GM18909 (cell line): ENCODE results near the gene LMF2.
"Not testable (repeated sequence)": the region's sequence is repeated elsewhere in the genome, so short reads cannot be mapped to it uniquely, and the experiment has no call there.

Source experiments
- ATAC-seq: cut with Tn5 transposase; IDR thresholded peaks from one replicate; pipeline ENCODE4 v1.9.1; 2021; ENCODE audit warnings: mild to moderate bottlenecking; ENCODE audit not compliant: unreplicated experiment, poor library complexity

LMF2 gene

DNA sequence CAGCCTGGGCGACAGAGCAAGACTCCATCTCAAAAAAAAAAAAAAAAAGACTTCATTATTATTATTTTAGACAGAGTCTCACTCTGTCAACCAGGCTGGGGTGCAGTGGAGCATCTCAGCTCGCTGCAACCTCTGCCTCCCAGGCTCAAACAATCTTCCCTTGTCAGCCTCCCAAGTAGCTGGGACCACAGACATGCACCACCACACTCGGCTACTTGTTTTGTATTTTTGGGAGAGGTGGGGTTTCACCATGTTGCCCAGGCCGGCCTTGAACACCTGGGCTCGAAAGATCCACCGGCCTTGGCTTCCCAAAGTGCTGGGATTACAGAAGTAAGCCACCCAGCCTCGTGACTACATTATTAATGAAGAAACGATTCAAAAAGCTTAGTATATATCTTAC, 27.6 kb upstream of the LMF2 start:
- ATAC-seq, result no peak

DNA sequence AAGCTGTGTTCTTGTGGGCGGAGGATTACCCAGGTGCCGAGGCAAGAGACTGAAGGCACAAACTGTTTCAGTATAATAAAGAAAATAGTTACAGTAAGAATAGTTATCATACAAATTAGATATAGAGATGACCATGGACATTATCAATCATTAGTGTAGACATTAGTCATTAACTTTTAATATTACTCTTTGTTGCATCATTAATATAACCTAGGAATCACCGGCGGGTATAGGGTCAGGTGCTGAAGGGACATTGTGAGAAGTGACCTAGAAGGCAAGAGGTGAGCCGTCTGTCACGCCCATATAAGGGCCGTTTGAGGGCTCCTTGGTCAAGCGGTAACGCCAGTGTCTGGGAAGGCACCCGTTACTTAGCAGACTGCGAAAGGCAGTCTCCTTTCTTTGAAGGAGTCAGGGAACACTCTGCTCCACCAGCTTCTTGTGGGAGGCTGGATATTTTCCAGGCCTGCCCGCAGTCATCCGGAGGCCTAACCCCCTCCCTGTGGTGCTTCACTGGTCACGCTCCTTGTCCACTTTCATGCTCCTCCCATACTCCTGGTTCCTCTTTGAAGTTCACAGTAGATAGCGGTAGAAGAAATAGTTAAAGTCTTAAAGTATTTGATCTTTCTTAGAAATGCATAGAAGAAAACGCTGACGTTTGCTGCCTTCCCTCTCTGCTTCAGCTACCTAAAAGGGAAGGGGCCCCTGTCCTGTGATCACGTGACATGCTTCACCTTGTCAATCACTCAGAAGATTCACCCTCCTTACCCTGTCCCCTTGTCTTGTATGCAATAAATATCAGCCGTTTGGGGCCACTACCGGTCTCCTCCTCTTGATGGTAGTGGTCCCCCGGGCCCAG, 26.6 kb upstream of the LMF2 start:
- ATAC-seq, result not testable (repeated sequence)

DNA sequence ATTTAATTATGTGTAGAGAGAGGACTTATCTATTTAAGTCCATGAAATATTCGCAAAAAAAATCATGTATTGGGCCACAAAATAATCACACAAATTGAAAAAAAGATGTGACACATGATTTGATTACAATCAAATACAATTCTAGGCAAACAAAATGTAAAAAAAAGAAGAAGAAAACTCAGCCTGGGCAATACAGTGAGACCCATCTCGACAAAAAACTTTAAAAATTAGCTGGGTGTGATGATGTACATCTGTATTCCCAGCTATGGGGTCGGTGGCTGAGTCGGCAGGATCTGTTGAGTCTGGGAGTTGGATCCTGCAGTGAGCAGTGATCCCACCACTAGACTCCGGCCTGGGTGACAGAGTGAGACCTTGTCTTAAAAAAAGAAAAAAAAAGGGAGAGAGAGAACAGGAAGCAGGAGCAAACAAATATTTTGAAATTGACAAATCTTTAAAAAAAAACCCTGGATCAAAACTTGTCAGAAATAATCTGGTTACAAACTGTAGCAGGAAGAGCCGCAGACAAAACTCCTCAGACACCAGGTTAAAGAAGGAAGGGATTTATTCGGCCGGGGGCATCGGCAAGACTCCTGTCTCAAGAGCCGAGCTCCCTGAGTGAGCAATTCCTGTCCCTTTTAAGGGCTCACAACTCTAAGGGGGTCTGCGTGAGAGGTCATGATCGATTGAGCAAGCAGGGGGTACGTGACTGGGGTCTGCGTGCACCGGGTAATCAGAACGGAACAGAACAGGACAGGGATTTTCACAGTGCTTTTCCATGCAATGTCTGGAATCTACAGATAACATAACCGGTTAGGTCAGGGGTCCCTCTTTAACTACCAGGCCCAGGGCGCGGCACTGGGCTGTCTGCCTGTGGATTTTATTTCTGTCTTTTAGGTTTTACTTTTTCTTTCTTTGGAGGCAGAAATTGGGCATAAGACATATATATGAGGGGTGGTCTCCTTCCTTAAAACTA, 25.6 kb upstream of the LMF2 start:
- no peak for ATAC-seq

DNA sequence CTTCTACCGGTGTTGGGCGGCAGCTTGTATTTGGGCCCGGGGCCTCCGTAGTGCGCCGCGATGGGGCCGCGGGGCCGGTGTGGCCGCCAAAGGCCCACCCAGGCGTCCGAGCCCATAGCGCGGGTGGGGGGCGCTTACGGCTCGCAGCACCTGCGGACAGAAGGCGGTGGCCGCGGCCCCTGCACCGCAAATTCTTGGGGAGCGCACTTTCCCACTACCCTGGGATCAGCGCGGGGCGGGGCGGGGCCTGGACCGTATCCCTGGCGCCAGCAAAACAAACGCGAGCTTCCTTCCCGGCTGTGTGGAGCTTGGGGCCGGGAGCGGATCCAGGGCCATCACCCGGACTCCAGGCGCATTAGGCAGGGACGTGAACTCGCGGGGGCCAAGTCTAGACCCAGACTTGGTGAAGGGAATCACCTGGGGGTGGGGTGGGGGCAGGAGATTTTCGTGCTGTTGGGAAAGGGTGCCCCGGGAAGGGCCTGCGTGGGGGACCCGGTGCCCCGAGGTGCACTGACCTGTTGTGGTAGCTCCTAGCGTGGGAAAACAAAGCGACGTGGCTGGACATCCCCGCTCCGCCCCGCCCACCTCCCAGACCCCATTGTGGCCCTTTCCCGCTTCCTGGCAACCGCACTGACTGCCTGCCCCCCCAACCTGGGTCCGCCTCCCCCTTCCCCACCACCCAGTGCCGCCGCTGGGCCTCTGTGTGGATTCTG, 24.6 kb upstream of the LMF2 start:
- no peak for ATAC-seq

DNA sequence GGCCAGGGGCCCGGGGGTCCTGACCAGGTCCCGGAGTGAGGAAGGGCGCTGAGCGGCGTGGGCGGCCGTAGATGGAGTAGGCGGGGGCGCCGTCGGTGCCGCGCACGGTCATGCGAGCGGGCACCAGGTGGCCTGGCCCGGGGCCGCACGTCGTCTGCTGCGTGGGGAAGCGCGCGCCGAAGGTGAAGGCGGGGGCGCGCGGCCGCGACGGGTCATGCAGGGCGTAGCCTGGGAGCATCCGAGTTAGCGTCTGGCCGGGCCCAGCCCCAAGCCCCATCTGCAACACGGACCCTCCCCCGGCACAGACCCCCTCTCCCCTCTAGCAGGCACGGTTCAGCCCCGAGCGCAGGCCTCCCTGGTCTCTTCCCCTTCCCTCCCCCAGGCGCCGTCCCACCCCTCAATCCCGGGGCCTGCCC, 24.1 kb upstream of the LMF2 start:
- ATAC-seq, result no peak

DNA sequence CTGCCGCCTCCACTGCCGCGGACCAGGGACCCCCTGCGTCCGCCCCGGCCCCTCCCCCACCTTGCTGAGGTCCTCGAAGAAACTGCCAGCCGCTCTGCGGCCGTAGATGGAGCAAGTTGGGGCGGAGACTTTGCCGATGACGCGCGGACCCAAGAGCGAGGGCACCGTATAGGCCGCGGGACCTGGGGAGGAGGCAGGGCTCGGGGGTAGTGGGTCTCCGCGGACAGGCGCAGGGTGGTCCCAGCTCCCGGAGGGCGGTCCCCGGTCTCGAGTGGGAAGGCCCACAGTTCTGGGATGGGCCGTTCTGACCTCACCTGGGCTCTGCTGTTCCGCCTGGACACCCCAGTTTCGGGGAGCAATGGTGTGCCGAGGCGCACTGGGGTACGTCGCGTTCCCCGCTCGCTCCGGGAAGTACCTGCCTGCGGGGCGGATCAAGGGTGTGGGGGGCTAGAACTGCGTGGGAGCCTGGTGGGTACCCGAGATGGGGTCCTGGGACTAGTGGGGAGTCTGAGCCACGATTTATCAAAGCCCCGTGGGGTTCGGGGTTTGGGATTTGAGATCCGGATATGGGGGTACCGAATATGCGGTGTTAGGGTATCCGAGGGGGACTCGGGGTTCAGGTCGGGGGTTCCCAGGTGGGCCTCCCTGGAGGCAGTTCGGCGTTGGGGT, 23.5 kb upstream of the LMF2 start:
- ATAC-seq, result peak; percentile 28

DNA sequence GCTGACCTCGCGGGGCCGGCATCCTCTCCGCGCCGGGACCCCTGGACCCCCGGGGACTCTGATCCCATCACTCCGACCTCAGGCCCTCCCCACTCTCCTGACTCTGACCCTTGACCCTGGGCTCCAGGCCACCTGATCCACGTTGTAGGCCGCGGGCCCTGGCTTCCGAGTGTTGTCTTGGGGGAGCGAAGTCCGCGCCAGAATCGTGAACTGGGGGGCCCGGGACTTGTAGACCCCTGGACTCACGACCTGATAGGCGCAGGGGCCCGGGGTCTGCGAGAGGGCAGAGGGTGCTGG, 23.0 kb upstream of the LMF2 start:
- peak; percentile 1 for ATAC-seq

DNA sequence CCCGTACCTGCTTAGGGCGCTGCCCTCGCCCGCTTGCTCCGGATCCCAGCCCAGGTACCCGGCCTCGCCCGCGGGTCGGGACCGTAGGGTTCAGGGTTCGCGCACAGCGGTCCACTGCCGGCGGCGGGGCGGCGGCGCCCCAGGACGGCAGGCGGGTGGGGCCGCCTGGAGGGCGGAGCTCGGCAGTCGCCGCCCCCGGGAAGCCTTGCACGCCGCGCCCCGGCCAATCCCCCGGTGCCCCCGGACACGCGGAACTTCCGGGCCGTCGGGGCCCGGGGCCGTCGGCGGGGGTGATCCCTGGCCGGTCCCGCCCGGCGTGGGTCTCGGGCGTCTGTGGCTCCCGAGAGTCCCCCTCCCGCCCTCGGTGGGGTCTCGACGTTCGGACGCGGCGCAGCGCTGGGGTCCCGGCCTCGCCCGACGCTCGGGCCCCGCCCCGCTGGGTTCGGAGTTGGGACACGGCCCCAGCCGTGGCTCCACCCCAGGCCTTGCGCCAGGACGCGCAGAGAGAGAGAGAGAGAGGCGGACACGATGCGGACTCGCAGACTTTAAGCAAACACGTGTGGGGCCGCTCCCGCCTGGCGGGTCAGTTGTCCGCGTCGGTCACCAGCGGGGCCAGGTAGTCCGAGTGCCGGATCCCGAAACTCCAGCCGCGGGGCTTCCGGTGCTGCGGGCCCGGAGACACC, 22.5 kb upstream of the LMF2 start, which contains the start of gene TYMP:
TYMP (minus strand) TSS at position 116 of the 683 bp plus-strand sequence. CDS start 303 bp downstream, outside the sequence.
- peak; percentile 17 for ATAC-seq

DNA sequence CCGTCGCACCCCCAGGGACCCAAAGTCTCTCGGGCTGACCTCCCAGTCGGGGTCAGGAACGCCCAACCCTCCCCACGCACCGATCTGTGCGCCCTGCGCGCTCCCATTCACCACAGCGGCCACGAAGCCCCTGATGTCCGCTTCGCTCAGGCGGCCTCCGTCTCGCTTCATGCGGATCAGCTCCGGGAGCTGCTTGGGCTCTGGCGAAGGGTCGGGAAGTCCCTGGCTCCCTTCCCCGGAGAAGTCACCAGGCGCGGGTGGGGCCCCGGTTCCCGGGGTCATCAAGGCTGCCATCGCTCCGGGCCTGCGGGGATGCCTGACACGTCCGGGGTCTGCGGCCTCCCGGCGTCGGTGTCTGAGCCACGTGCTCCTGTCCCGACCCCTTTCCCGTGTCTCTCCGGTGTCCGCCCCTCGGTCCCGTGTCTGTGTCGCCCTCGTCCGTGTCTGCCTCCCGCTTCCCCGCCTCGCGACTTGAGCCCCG, 22.0 kb upstream of the LMF2 start:
- ATAC-seq, result no peak

DNA sequence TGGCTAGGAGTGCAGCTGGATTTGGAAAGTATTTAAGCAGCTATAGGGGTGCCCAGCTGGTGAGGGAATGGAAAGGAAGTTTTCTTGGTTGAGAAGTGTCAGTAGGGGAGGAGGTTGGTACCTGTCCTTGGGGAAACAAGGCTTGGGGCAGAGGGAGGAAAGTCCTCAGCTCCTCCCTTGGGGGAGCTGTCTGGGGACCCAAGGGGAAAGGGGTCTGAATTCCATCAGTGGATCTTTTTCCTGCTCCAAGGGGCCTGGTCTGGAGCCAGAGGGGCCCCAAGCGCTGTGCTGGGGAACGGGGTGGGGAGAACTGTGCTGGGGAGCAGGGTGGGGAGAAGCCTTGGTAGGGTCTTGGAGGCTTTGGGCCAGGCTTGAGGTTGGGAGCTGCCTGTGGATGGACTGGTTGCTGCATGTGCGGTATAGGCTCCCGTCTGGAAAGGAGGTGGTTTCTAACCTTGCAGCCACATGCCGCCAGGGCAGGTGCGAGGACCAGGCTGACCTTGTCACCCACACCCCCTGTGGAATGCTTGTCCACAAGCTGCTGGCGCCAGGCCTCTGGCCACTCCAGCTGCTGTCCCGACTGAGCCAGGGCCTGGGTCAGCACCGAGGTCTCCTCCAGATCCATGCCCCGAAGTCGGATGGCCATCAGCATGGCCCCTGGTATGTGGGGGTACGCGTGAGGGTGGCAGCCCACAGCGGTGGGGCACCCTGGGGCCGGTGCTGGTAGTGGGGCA, 21.3 kb upstream of the LMF2 start:
- no peak for ATAC-seq

DNA sequence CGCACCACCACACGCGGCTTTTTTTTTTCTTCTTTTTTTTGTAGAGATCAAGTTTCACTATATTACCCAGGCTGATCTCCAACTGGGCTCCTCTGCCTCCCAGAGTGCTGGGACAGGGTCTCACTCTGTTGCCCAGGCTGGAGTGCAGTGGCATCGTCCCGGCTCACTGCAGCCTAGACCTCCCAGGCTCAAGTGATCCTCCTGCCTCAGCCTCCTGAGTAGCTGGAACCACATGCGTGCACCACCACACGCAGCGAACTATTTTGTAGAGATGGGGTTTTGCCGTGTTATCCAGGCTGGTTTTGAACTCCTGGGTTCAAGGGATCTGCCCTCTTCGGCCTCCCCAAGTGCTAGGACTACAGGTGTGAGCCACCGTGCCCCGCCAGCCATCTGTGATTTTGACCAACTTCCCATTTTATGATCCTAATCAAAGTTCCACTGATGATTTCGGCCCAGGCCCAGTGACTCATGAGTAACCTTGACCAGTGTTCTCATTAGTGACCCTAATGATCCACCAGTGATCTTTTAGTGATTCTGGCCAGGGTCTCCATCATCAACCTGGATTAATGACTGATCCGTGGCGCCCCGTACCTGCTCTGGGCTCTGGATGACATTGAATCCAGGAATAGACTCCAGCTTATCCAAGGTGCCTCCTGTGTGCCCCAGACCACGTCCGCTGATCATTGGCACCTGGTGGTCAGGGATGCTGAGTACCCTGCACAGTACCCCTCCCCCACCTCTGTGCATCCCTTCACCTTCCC, 20.6 kb upstream of the LMF2 start:
- ATAC-seq, result no peak

DNA sequence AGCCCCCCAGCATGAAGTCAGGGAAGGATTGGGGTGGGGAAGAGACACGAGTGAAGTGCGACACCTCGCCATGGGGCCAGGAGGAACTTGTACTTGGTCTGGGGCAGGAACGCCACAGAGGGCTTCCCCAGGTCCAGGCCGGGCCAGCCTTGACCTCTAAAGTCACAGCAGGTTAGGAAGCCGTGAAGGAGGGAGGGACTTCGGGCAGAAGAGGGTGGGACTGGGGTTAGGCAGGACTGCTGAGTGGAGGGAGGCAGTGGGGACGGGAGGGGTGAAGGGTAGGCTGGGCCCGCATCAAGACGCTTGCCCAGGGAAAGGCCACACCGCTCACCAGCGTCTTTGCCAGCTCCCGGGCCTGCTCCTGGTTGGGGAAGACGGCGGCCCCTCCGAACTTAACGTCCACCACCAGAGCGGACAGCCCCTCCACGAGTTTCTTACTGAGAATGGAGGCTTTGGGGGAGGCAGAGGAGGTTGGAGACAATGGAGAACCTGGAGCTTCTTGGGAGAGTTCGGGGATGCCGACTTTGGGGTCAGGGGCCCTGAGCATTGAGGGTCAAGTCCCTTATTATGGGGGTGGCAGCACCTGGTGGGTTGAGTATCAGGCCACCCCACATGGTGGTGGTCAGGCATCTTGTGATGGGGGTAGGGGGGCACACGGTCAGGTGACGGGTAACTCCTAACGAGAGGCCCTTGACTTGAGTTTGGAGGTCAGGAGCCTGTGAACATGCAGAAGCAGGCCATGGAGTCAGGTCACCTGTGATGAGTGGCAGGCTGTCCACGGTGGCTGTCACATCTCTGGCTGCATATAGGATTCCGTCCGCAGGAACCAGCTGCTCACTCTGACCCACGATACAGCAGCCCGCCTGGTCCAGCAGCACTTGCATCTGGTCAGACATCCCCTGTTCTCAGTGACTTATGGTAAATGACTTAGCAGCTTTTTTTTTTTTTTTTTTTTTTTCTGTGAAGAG, 19.6 kb upstream of the LMF2 start:
- no peak for ATAC-seq

DNA sequence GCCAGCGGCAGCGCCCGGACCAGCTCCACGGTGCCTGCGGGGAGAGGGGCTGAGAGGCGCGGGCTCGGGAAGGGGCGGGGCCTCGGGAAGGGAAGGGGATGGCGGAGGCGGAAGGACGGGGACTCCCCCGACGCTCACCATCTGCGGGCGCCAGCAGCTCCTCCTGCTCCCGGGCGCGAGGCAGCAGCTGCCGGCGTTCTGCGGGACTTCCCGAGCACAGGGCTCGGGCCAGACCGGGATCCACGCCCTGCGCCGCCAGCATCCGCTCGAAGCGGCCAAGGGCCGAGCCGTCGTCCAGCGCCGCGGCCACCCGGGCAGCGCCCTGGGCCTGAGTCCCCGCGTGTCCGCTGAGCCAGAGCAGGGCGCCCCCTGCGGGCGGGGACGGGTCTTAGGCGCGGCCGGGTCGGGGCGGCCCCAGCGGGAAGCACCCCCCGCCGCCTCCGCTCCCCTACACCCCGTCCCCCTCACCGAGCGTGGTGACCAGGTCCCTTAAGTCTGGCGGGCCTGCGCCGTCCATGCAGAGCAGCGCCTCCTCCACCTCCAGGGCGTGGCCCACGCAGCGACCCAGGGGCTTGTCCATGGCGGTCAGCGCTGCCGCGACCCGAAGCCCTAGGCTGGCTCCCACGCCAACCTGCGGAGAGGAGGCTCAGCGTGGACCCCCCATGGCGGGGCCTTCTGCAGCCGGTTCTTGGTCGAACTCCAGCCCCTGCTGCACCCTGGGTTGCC, 18.8 kb upstream of the LMF2 start:
- ATAC-seq, result peak; percentile 27

DNA sequence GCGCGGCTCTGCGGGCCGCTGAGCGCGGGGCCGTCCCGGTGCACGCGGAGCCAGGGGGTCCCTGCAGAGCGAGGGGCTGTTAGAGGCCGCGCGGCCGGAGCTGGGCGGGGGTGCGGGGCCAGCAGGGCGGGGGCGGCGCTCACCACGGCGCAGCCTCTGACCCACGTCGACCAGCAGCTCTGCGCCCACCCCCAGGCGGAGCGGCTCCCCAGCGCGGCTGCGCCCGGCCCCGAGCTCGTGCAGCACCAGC, 18.3 kb upstream of the LMF2 start:
- ATAC-seq, result peak; percentile 23

DNA sequence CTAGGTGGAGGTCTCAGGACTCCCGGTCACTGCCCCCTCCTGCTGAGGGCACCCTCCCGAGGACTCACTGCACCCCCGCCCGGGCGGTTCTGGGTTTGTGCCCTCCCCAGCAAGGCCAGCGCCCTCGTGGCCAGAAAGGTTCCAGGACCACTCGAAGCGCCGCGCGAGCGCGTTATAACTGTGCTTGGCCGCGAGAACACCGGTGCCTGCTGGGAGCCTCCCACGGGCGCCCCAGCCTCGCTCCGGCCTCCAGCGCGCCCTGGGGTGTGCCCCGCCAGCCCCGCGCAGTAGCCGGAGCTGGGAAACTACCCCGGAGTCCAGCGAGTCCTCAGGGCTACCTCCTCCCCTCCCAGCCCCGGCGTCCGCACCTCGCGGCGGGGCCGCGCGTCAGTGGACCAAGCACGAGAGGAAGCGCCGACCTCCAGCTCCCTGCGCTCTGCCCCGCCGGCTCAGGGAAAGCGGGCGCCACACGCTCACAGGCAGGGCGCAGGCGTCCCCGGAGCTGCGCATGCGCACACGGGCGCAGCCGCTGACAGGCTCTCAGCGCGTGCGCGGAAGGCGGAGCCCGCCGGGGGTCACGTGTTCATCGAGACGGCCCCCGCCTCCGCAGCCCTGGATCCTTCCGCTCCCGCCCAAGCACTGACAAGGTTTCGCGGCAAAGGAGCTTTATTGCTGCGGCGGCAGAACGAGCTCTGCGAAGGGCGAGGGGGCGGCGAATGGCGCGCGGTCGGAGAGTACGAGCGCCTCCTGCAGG, 17.8 kb upstream of the LMF2 start, which contains the start of gene SCO2:
SCO2 (minus strand) TSS at position 495 of the 754 bp plus-strand sequence. CDS start 1,187 bp downstream, outside the sequence.
- ATAC-seq, result peak; percentile 47

DNA sequence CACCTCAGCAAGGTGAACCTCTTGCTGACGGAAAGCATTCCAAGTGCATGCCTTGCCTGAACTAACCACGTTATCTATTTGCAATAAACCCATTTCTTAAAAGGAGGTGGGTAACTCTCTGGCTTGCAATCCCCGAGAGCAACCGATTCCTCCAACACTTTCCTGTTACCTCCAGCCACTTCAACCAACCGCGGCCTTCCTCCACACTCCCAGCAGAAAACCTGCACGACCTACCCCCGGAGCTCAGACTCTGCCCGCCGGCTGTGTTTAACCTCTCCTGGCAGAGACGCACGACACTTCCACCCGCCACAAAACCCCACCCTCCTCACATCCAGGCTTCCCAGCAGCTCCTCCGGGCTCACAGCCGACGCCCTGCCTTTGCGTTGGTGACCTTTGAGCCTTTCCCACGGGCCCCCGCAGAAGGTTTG, 17.2 kb upstream of the LMF2 start:
- no peak for ATAC-seq
